Neural progenitor cell (in vitro differentiated cells): Measurements from ENCODE around the gene GBP4. TPM values are rescaled to one million over a fixed set of nuclear protein-coding genes. Genes with fewer than 3 reads are reported as not detected.

Source experiments
- DNase-seq: peaks from one replicate; pipeline ENCODE4 v3.0.0-alpha.2; 2016; ENCODE audit warnings: low spot score
- H2AFZ ChIP-seq: fragments of 200-600 bp; sonication (generic); replicated peaks from 2 replicates; pipeline ENCODE4 v1.6.1; 2016; ENCODE audit warnings: antibody characterized with exemption
- H3F3A ChIP-seq: fragments of 200-600 bp; sonication (generic); 2 replicates; pipeline ENCODE4 v1.6.1; 2016; ENCODE audit warnings: antibody characterized with exemption, low read depth
- H3K27ac ChIP-seq: fragments of 200-600 bp; sonication (generic); 2 replicates; pipeline ENCODE4 v1.5.1; 2016; ENCODE audit warnings: mild to moderate bottlenecking
- H3K27me3 ChIP-seq: fragments of 200-600 bp; sonication (generic); 2 replicates; pipeline ENCODE4 v1.6.1; 2016; ENCODE audit warnings: mild to moderate bottlenecking, moderate library complexity
- H3K36me3 ChIP-seq: fragments of 200-600 bp; sonication (generic); 2 replicates; pipeline ENCODE4 v1.5.1; 2016
- H3K4me1 ChIP-seq: fragments of 200-600 bp; sonication (generic); 2 replicates; pipeline ENCODE4 v1.6.1; 2016; ENCODE audit warnings: mixed run types
- H3K4me2 ChIP-seq: fragments of 200-600 bp; sonication (generic); 2 replicates; pipeline ENCODE4 v1.6.1; 2016
- H3K4me3 ChIP-seq: fragments of 200-600 bp; sonication (generic); 2 replicates; pipeline ENCODE4 v1.5.1; 2016
- H3K79me2 ChIP-seq: fragments of 200-600 bp; sonication (generic); 2 replicates; pipeline ENCODE4 v1.6.1; 2016; ENCODE audit warnings: low read depth
- H3K9ac ChIP-seq: fragments of 200-600 bp; sonication (generic); 2 replicates; pipeline ENCODE4 v1.6.1; 2016
- H3K9me3 ChIP-seq: fragments of 200-600 bp; sonication (generic); 2 replicates; pipeline ENCODE4 v1.5.1; 2016; ENCODE audit warnings: low read depth
- H4K20me1 ChIP-seq: fragments of 200-600 bp; sonication (generic); 2 replicates; pipeline ENCODE4 v1.6.1; 2016; ENCODE audit warnings: low read depth
- H3K27ac Mint-ChIP-seq: 3 replicates; pipeline ENCODE4 v1.8.0; 2021; ENCODE audit warnings: mixed read lengths
- H3K27me3 Mint-ChIP-seq: 2 replicates; pipeline ENCODE4 v1.8.0; 2022; ENCODE audit warnings: low read depth, mild to moderate bottlenecking, inconsistent platforms, moderate library complexity, mixed read lengths; ENCODE audit not compliant: insufficient read depth
- H3K36me3 Mint-ChIP-seq: 3 replicates; pipeline ENCODE4 v1.8.0; 2021; ENCODE audit warnings: mixed read lengths
- H3K4me1 Mint-ChIP-seq: 3 replicates; pipeline ENCODE4 v1.8.0; 2021; ENCODE audit warnings: mixed read lengths
- H3K4me3 Mint-ChIP-seq: 3 replicates; pipeline ENCODE4 v1.8.0; 2021; ENCODE audit warnings: mild to moderate bottlenecking, moderate library complexity, mixed read lengths
- H3K9me3 Mint-ChIP-seq: 3 replicates; pipeline ENCODE4 v1.8.0; 2020; ENCODE audit warnings: mixed read lengths
- EZH2 ChIP-seq: fragments of 200-600 bp; sonication (generic); IDR thresholded peaks from 2 replicates; pipeline ENCODE4 v1.6.1; 2017; ENCODE audit warnings: antibody characterized with exemption, mild to moderate bottlenecking, moderate library complexity
- EZH2phosphoT487 ChIP-seq: fragments of 200-600 bp; sonication (generic); IDR thresholded peaks from 2 replicates; pipeline ENCODE4 v1.6.1; 2017; ENCODE audit warnings: antibody characterized with exemption
- total RNA-seq: library from RNA; depleted of rRNA; stranded (reverse); fragments of >200 nt; gene quantifications from 2 replicates; pipeline ENCODE4 v1.2.3, GENCODE V29; 2015; ENCODE audit warnings: low replicate concordance
- TF ChIP-seq, protein P1 (sequence below): fragments of 200-600 bp; sonication (generic); IDR thresholded peaks from 2 replicates; pipeline ENCODE4 v1.5.1; 2017; ENCODE audit warnings: antibody characterized with exemption, mild to moderate bottlenecking

GBP4 gene
- total RNA-seq, 1 donor from 2014 or later: not detected

DNA sequence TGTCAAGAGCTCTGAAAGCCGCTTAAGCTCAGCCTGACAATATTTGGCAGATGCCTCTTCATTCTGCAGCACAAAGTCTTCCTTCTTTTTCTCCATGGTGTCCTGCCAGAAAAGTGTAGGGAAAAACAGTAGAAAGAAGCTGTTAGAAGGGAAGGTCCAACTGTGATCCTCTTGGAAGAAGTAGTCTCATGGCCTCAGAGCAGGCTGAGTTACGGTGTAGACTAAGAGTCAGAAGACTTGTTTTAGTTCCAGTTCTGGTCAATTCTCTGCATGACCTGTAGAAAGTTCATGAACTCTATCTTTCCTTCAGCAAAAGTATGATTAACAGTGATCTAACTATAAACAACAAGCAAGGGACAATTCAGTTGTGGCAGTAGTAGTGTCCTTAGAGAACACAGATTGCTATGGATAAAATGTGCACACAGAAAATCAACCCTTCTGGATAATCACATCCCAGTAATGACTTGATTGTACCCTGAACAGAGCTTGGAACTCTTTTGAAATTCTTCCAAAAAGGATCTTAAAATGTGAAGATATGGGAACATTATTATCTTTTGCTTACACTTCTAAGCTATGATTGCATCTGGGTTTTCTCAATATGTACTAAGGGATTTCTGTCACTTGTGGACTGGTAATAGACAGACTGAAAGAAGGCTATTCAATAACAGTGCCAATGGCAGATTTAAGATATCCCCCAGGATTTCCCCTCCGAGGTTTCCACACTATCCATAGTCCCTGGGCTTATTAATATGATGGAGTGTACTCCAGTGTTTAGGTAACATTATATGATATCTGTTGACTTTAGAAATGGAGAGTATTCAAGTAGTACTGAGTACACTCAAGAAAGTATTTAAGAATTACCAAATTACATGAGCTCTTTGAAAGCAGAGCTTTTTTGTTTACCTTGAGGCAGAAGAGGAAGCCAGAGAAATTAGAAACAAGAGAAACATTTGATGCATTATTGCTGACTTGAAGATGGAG lies 50.8 kb downstream of the GBP4 start:
- peaks cover 2% of the 10 kb centered on the region for H3K27me3 Mint-ChIP-seq
- H2AFZ ChIP-seq: no peak overlapping the region
- no peak overlapping the region for H3K4me2 ChIP-seq
- H3K79me2 ChIP-seq: no peaks in the 10 kb centered on the region
- H3K9me3 Mint-ChIP-seq: no peaks in the 10 kb centered on the region
- no peak overlapping the region for H3K4me3 Mint-ChIP-seq
- H3K27ac ChIP-seq: no peak overlapping the region
- H3K4me3 ChIP-seq: no peak overlapping the region
- H3K27me3 ChIP-seq: no peaks in the 10 kb centered on the region
- H3F3A ChIP-seq: no peaks in the 10 kb centered on the region
- H3K4me1 ChIP-seq: no peaks in the 10 kb centered on the region
- H3K4me1 Mint-ChIP-seq: no peaks in the 10 kb centered on the region
- no peaks in the 10 kb centered on the region for H3K36me3 Mint-ChIP-seq
- H3K9me3 ChIP-seq: no peaks in the 10 kb centered on the region
- TF ChIP-seq, protein P1, sequence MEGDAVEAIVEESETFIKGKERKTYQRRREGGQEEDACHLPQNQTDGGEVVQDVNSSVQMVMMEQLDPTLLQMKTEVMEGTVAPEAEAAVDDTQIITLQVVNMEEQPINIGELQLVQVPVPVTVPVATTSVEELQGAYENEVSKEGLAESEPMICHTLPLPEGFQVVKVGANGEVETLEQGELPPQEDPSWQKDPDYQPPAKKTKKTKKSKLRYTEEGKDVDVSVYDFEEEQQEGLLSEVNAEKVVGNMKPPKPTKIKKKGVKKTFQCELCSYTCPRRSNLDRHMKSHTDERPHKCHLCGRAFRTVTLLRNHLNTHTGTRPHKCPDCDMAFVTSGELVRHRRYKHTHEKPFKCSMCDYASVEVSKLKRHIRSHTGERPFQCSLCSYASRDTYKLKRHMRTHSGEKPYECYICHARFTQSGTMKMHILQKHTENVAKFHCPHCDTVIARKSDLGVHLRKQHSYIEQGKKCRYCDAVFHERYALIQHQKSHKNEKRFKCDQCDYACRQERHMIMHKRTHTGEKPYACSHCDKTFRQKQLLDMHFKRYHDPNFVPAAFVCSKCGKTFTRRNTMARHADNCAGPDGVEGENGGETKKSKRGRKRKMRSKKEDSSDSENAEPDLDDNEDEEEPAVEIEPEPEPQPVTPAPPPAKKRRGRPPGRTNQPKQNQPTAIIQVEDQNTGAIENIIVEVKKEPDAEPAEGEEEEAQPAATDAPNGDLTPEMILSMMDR: no peak
- no peak for TF ChIP-seq EZH2
- no peak for TF ChIP-seq EZH2phosphoT487
- no peak overlapping the region for H3K9ac ChIP-seq
- H4K20me1 ChIP-seq: no peaks in the 10 kb centered on the region
- DNase-seq: no peak
- no peak overlapping the region for H3K27ac Mint-ChIP-seq
- no peaks in the 10 kb centered on the region for H3K36me3 ChIP-seq

DNA sequence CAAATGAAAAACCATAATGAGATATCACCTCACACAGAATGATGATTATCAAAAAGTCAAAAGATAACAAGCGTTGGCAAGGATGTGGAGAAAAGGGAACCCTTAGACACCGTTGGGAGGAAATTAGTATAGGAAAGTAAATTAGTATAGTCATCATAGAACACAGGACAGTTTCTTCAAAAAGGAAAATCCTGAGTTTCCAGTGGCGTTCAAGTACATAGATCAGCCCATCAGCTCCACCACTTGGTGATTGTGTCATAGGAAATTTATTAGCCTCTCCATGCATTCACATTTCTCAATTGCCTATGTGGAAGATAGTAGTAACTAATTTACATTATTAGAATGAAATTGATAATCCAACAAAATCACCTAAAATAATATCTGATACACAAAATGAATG lies 52.0 kb downstream of the GBP4 start:
- TF ChIP-seq, protein P1: no peak
- no peak for TF ChIP-seq EZH2
- no peak for TF ChIP-seq EZH2phosphoT487
- Histone ChIP-seq H3K27me3 (no peaks in the 10 kb centered on the region), H3K36me3 (no peaks in the 10 kb centered on the region), H4K20me1 (no peaks in the 10 kb centered on the region), H2AFZ (no peak overlapping the region), H3K79me2 (no peaks in the 10 kb centered on the region), H3K9me3 (no peaks in the 10 kb centered on the region), H3K9ac (no peak overlapping the region), H3K4me3 (no peak overlapping the region), H3K4me1 (no peaks in the 10 kb centered on the region), H3F3A (no peaks in the 10 kb centered on the region), H3K27ac (no peak overlapping the region), H3K4me2 (no peak overlapping the region)
- DNase-seq: no peak
- H3K4me3 Mint-ChIP-seq: no peak overlapping the region
- H3K4me1 Mint-ChIP-seq: no peaks in the 10 kb centered on the region
- H3K27me3 Mint-ChIP-seq: peaks cover 2% of the 10 kb centered on the region
- no peak overlapping the region for H3K27ac Mint-ChIP-seq
- no peaks in the 10 kb centered on the region for H3K36me3 Mint-ChIP-seq
- H3K9me3 Mint-ChIP-seq: no peaks in the 10 kb centered on the region

DNA sequence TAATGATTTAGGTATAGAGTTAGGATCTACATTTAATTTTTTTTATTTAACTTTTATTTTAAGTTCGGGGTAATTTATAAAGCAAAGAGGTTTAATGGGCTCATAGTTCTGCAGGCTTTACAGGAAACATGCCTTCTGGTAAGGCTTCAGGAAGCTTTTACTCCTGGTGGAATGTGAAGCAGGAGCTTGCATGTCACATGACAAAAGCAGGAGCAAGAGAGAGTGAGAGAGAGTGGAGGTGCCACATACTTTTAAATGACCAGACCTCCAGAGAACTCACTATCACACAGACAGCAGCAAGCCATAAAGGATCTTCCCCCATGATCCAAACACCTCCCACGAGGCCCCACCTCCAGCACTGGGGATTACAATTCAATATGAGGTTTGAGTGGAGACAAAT lies 55.3 kb downstream of the GBP4 start:
- Histone ChIP-seq H3K27me3 (no peaks in the 10 kb centered on the region), H3K79me2 (no peaks in the 10 kb centered on the region), H3K27ac (no peak overlapping the region), H3K4me2 (no peak overlapping the region), H4K20me1 (no peaks in the 10 kb centered on the region), H3F3A (no peaks in the 10 kb centered on the region), H3K9ac (no peak overlapping the region), H3K4me1 (no peaks in the 10 kb centered on the region), H3K36me3 (no peaks in the 10 kb centered on the region), H3K4me3 (no peak overlapping the region), H2AFZ (peak overlapping the region; percentile 10), H3K9me3 (no peaks in the 10 kb centered on the region)
- H3K36me3 Mint-ChIP-seq: no peaks in the 10 kb centered on the region
- peaks cover 2% of the 10 kb centered on the region for H3K27me3 Mint-ChIP-seq
- H3K4me1 Mint-ChIP-seq: no peaks in the 10 kb centered on the region
- DNase-seq: no peak
- H3K9me3 Mint-ChIP-seq: no peaks in the 10 kb centered on the region
- TF ChIP-seq EZH2 (no peak), EZH2phosphoT487 (no peak)
- TF ChIP-seq, protein P1: no peak
- H3K27ac Mint-ChIP-seq: no peak overlapping the region
- no peak overlapping the region for H3K4me3 Mint-ChIP-seq
